CD14-positive monocyte (primary cell): ENCODE results near the gene JCHAIN. TPM values are rescaled to one million over a fixed set of nuclear protein-coding genes. Genes with fewer than 3 reads are reported as not detected.
"Not testable (repeated sequence)": the region's sequence is repeated elsewhere in the genome, so short reads cannot be mapped to it uniquely, and the experiment has no call there.

Source experiments
- DNase-seq, 3 donors: peaks; one replicate each; pipeline ENCODE4 v3.0.0-alpha.2; 2011 to 2022
- H2AFZ ChIP-seq: 2 replicates; pipeline ENCODE4 v1.6.0; 2012; ENCODE audit warnings: mild to moderate bottlenecking, low read depth, low read length, inconsistent platforms; ENCODE audit not compliant: insufficient read depth, poor library complexity, severe bottlenecking
- H3K27ac ChIP-seq, 2 donors: 1 replicate in 1 of 2; 2 replicates in 1 of 2; pipeline ENCODE4 v1.5.1; 2012 to 2013; ENCODE audit warnings: low read length in 2 of 2, control low read depth in 1 of 2, inconsistent platforms in 1 of 2, low read depth in 1 of 2, mild to moderate bottlenecking in 1 of 2
- H3K27me3 ChIP-seq, 2 donors: one replicate each; pipeline versions ENCODE4 v1.6.0 to v1.6.1; 2011 to 2013; ENCODE audit warnings: low read length in 2 of 2; ENCODE audit not compliant: control insufficient read depth in 2 of 2, insufficient read depth in 2 of 2
- H3K36me3 ChIP-seq, 2 donors: replicated peaks in 1 of 2; 1 replicate in 1 of 2; 2 replicates in 1 of 2; pipeline versions ENCODE4 v1.5.1 to v1.6.1; 2012 to 2013; ENCODE audit warnings: low read length in 2 of 2, control low read depth in 1 of 2, inconsistent platforms in 1 of 2, mild to moderate bottlenecking in 1 of 2; ENCODE audit not compliant: insufficient read depth in 2 of 2, control insufficient read depth in 1 of 2
- H3K4me1 ChIP-seq, 2 donors: 1 replicate in 1 of 2; 2 replicates in 1 of 2; pipeline versions ENCODE4 v1.5.1 to v1.6.1; 2012 to 2013; ENCODE audit warnings: low read length in 2 of 2, control low read depth in 1 of 2, inconsistent platforms in 1 of 2, mild to moderate bottlenecking in 1 of 2, moderate library complexity in 1 of 2; ENCODE audit not compliant: insufficient read depth in 2 of 2, control insufficient read depth in 1 of 2
- H3K4me2 ChIP-seq: replicated peaks from 2 replicates; pipeline ENCODE3; 2012; ENCODE audit warnings: low read length, moderate library complexity, mild to moderate bottlenecking; ENCODE audit not compliant: poor library complexity, severe bottlenecking; ENCODE audit errors: extremely low read depth
- H3K4me3 ChIP-seq, 3 experiments: fragments of 200-600 bp in 1 of 3; sonication (generic) in 1 of 3; replicated peaks in 1 of 3; 1 replicate in 2 of 3; 2 replicates in 1 of 3; pipeline ENCODE4 v1.5.1; 2011 to 2013; ENCODE audit warnings: low read length in 3 of 3, mild to moderate bottlenecking in 3 of 3, control low read depth in 2 of 3, low read depth in 2 of 3, inconsistent platforms in 1 of 3, moderate library complexity in 1 of 3
- H3K79me2 ChIP-seq: 2 replicates; pipeline ENCODE4 v1.6.0; 2012; ENCODE audit warnings: mild to moderate bottlenecking, control low read depth, inconsistent platforms, low read length, moderate library complexity; ENCODE audit not compliant: insufficient read depth
- H3K9ac ChIP-seq: 2 replicates; pipeline ENCODE4 v1.6.0; 2017; ENCODE audit warnings: low read length, mild to moderate bottlenecking; ENCODE audit not compliant: insufficient read depth, poor library complexity, severe bottlenecking
- H3K9me3 ChIP-seq, 2 donors: replicated peaks in 1 of 2; 1 replicate in 1 of 2; 2 replicates in 1 of 2; pipeline versions ENCODE4 v1.5.1 to v1.6.1; 2012 to 2013; ENCODE audit warnings: low read length in 2 of 2, control low read depth in 1 of 2; ENCODE audit not compliant: control insufficient read depth in 1 of 2, insufficient read depth in 1 of 2
- H4K20me1 ChIP-seq: 2 replicates; pipeline ENCODE4 v1.6.0; 2012; ENCODE audit warnings: mild to moderate bottlenecking, low read length, control low read depth, moderate library complexity; ENCODE audit not compliant: insufficient read depth
- H3K27ac Mint-ChIP-seq, 7 donors: one replicate each; pipeline ENCODE4 v1.8.0; 2020; ENCODE audit warnings: mild to moderate bottlenecking in 7 of 7, mixed read lengths in 7 of 7, moderate library complexity in 6 of 7, inconsistent platforms in 2 of 7
- H3K27me3 Mint-ChIP-seq, 3 donors: one replicate each; pipeline ENCODE4 v1.8.0; 2021 to 2022; ENCODE audit warnings: low read depth in 3 of 3, mild to moderate bottlenecking in 3 of 3, mixed read lengths in 3 of 3, moderate library complexity in 3 of 3, inconsistent platforms in 1 of 3
- H3K36me3 Mint-ChIP-seq, 2 donors: one replicate each; pipeline ENCODE4 v1.8.0; 2020; ENCODE audit warnings: mixed read lengths in 2 of 2, inconsistent platforms in 1 of 2, mild to moderate bottlenecking in 1 of 2
- H3K4me1 Mint-ChIP-seq: one replicate; pipeline ENCODE4 v1.8.0; 2020; ENCODE audit warnings: mild to moderate bottlenecking, mixed read lengths
- H3K4me3 Mint-ChIP-seq, 2 donors: one replicate each; pipeline ENCODE4 v1.8.0; 2020; ENCODE audit warnings: mild to moderate bottlenecking in 2 of 2, mixed read lengths in 2 of 2, moderate library complexity in 1 of 2
- H3K9me3 Mint-ChIP-seq, 7 donors: one replicate each; pipeline ENCODE4 v1.8.0; 2020 to 2022; ENCODE audit warnings: mixed read lengths in 7 of 7, mild to moderate bottlenecking in 6 of 7, moderate library complexity in 6 of 7, inconsistent platforms in 2 of 7
- CTCF ChIP-seq: fragments of 200-600 bp; IDR thresholded peaks from one replicate; pipeline ENCODE4 v1.8.0; 2022; ENCODE audit warnings: antibody characterized with exemption, mild to moderate bottlenecking
- WGBS: methylation state at CpG from one replicate; pipeline ENCODE4 v1.1.5; 2013; ENCODE audit warnings: missing lambda C conversion rate; ENCODE audit not compliant: insufficient coverage; 5-methylcytosine and 5-hydroxymethylcytosine counted together
- intact Hi-C, 2 donors: fragments of 100-400 bp; cut with micrococcal nuclease; formaldehyde crosslinking; loops; one replicate each; pipeline versions ENCODE4 v1.15.0 to v1.15.1; 2023
- polyA plus RNA-seq, 3 donors: library from polyadenylated mRNA; depleted of rRNA in 1 of 3; unstranded in 2 of 3; stranded (reverse) in 1 of 3; fragments of 300-500 nt in 2 of 3; fragments of >200 nt in 1 of 3; fragmentation: Illumina TruSeq in 2 of 3; gene quantifications; 1 replicate in 2 of 3; 2 replicates in 1 of 3; pipeline ENCODE4 v1.2.3, GENCODE V29; 2012 to 2021

JCHAIN gene
- polyA plus RNA-seq, 3 donors = 0.41 to 6.0 (median 1.9) TPM

- no peaks in the 10 kb centered on the region for H4K20me1 ChIP-seq
- H2AFZ ChIP-seq = peak overlapping the region; percentile 88
- H3K4me1 Mint-ChIP-seq = peaks cover 28% of the 10 kb centered on the region
- H3K79me2 ChIP-seq = peaks cover 38% of the 10 kb centered on the region
- peak; percentile 53 to 79 (median 70) for DNase-seq
- H3K27me3 ChIP-seq = no peaks in the 10 kb centered on the region
- under 1% methylated on average over 47 of the region's 58 CpGs for whole genome bisulfite sequencing
- peak overlapping the region; percentile 87 for H3K9ac ChIP-seq
- peaks cover 0 to 4% of the 10 kb centered on the region in 2 donors for H3K36me3 Mint-ChIP-seq
- H3K27ac Mint-ChIP-seq = peak overlapping the region; percentile 74 to 91 (median 83)
- H3K27me3 Mint-ChIP-seq = no peaks in the 10 kb centered on the region
- TF ChIP-seq CTCF = peak; percentile 42
- H3K4me2 ChIP-seq = peak overlapping the region; percentile 81
- H3K4me1 ChIP-seq = peaks cover 17 to 30% of the 10 kb centered on the region in 2 donors
- no peaks in the 10 kb centered on the region for H3K9me3 Mint-ChIP-seq
- H3K36me3 ChIP-seq = no peaks in the 10 kb centered on the region
- intact Hi-C loops = loop anchor here (2.0 to 10.0 kb wide), 3 partner anchors 16 to 50 kb away; partner anchors contain the start of gene UTP3 (in 1 of the 2)
- peak overlapping the region; percentile 89 to 92 for H3K4me3 Mint-ChIP-seq
- H3K9me3 ChIP-seq = no peaks in the 10 kb centered on the region
- peak overlapping the region; percentile 12 to 80 for H3K27ac ChIP-seq
- peak overlapping the region; percentile 62 to 81 (median 66) for H3K4me3 ChIP-seq
Measured at GRCh38 chr4:70704215-70704930, 38.1 kb upstream of the JCHAIN start.

- Histone ChIP-seq H3K9ac (peak overlapping the region; percentile 87), H3K4me3 (peak overlapping the region; percentile 62 to 81 (median 66)), H3K4me2 (peak overlapping the region; percentile 81), H3K79me2 (peaks cover 31% of the 10 kb centered on the region), H3K27ac (peak overlapping the region in 1 of 2 donors; percentile 80), H4K20me1 (no peaks in the 10 kb centered on the region), H3K9me3 (no peaks in the 10 kb centered on the region), H2AFZ (peak overlapping the region; percentile 88), H3K36me3 (no peaks in the 10 kb centered on the region), H3K27me3 (no peaks in the 10 kb centered on the region), H3K4me1 (peaks cover 17 to 30% of the 10 kb centered on the region in 2 donors)
- WGBS = 0% methylated on average over 6 of the region's 11 CpGs
- no peak for TF ChIP-seq CTCF
- Mint-ChIP-seq H3K9me3 (no peaks in the 10 kb centered on the region), H3K36me3 (no peaks in the 10 kb centered on the region), H3K27me3 (no peaks in the 10 kb centered on the region), H3K27ac (peak overlapping the region; percentile 74 to 91 (median 83)), H3K4me3 (peak overlapping the region; percentile 89 to 92), H3K4me1 (peaks cover 25% of the 10 kb centered on the region)
- intact Hi-C loops = loop anchor here (2.0 to 10.0 kb wide), 3 partner anchors 15 to 51 kb away; partner anchors contain the start of gene UTP3 (in 1 of the 2)
- peak in 2 of 3 donors; percentile 41 to 45 for DNase-seq
Measured at GRCh38 chr4:70703619-70704214, 37.4 kb upstream of the JCHAIN start.

- WGBS = no CpG with 5 or more reads among the region's 2 CpGs
- H4K20me1 ChIP-seq, H3K9ac ChIP-seq, H3K9me3 ChIP-seq, H3K27ac Mint-ChIP-seq, H3K4me2 ChIP-seq, H3K27me3 ChIP-seq, H3K27me3 Mint-ChIP-seq, H3K4me3 ChIP-seq, DNase-seq, H3K36me3 Mint-ChIP-seq, H3K36me3 ChIP-seq, H2AFZ ChIP-seq, H3K4me3 Mint-ChIP-seq, H3K9me3 Mint-ChIP-seq, H3K27ac ChIP-seq: not testable (repeated sequence)
- peaks cover 17 to 30% of the 10 kb centered on the region in 2 donors for H3K4me1 ChIP-seq
- peaks cover 22% of the 10 kb centered on the region for H3K4me1 Mint-ChIP-seq
- intact Hi-C loops = loop anchor here (5.0 to 10.0 kb wide), 2 partner anchors 35 to 52 kb away; no protein-coding TSS in a partner anchor
- peaks cover 20% of the 10 kb centered on the region for H3K79me2 ChIP-seq
Measured at GRCh38 chr4:70702592-70702991, 36.3 kb upstream of the JCHAIN start.
